Measurements from ENCODE around the gene PTPN7. TPM values are rescaled to one million over a fixed set of nuclear protein-coding genes. Genes with fewer than 3 reads are reported as not detected.
A peak's percentile ranks its signal among the peaks of the same experiment; 100 is the strongest.

Gene PTPN7
- total RNA-seq, 4 donors from 2014 or later: 2.9 to 14.4 (median 4.6) TPM

- ATAC-seq (ENCODE audit: low FRiP score) (no peak), DNase-seq (ENCODE audit: low spot score) (no peak)
- TF ChIP-seq CTCF (IDR thresholded peaks at IDR 0.05): no peak
These were observed 29.7 kb upstream of the PTPN7 start for GRCh38 chr1:202189918-202190715.

- no peak for TF ChIP-seq CTCF (IDR thresholded peaks at IDR 0.05)
- ATAC-seq (ENCODE audit: low FRiP score): no peak
- peak; percentile 84 for DNase-seq (ENCODE audit: low spot score)
These were observed 28.8 kb upstream of the PTPN7 start for GRCh38 chr1:202189001-202189790.

GRCh38 chr1:202187697-202188407 lies 27.4 kb upstream of the PTPN7 start:
- no peak for TF ChIP-seq CTCF (IDR thresholded peaks at IDR 0.05)
- ATAC-seq (ENCODE audit: low FRiP score) (no peak), DNase-seq (ENCODE audit: low spot score) (no peak)

- no peak for TF ChIP-seq CTCF (IDR thresholded peaks at IDR 0.05)
- no peak for ATAC-seq (ENCODE audit: low FRiP score)
- DNase-seq (ENCODE audit: low spot score): no peak
These were observed 26.8 kb upstream of the PTPN7 start for GRCh38 chr1:202187041-202187671.

GRCh38 chr1:202186327-202186726 lies 25.9 kb upstream of the PTPN7 start:
- ATAC-seq (ENCODE audit: low FRiP score) (no peak), DNase-seq (ENCODE audit: low spot score) (no peak)
- TF ChIP-seq CTCF (IDR thresholded peaks at IDR 0.05): no peak

GRCh38 chr1:202184750-202185460 lies 24.5 kb upstream of the PTPN7 start:
- ATAC-seq (ENCODE audit: low FRiP score) (peak; percentile 64), DNase-seq (ENCODE audit: low spot score) (peak; percentile 76)
- peak in 1 of 3 donors; percentile 60 for TF ChIP-seq CTCF (IDR thresholded peaks at IDR 0.05)
